DND-41 (cell line): ENCODE measurements around the gene CLOCK.

Experiments used
- CTCF ChIP-seq: IDR thresholded peaks from 2 replicates; pipeline ENCODE4 v1.5.1; 2012; ENCODE audit warnings: borderline replicate concordance, low read length, moderate library complexity, mild to moderate bottlenecking; ENCODE audit not compliant: poor library complexity, severe bottlenecking; ENCODE audit errors: extremely low read depth
- EZH2 ChIP-seq: IDR thresholded peaks from 3 replicates; pipeline ENCODE4 v1.6.1; 2012; ENCODE audit warnings: borderline replicate concordance, low read depth, mild to moderate bottlenecking, moderate library complexity, low read length, inconsistent platforms; ENCODE audit not compliant: severe bottlenecking

GRCh38 chr4:55396308-55397125 is 150.2 kb downstream of the CLOCK start:
- TF ChIP-seq CTCF (no peak), EZH2 (no peak)
